Measurements from ENCODE around the gene XPA.
A peak's percentile ranks its signal among the peaks of the same experiment; 100 is the strongest.

Gene XPA

GRCh38 chr9:97647996-97648395 lies 49.1 kb downstream of the XPA start:
- no peak for DNase-seq

- no peak for DNase-seq
Observed at GRCh38 chr9:97645720-97646119, 51.4 kb downstream of the XPA start.

GRCh38 chr9:97640325-97640724 lies 56.8 kb downstream of the XPA start:
- no peak for DNase-seq

GRCh38 chr9:97638666-97639065 lies 58.5 kb downstream of the XPA start:
- no peak for DNase-seq

GRCh38 chr9:97636903-97637302 lies 60.2 kb downstream of the XPA start:
- DNase-seq, result no peak

GRCh38 chr9:97635026-97635425 lies 62.1 kb downstream of the XPA start:
- DNase-seq, result no peak

- peak; percentile 54 for DNase-seq
Observed at GRCh38 chr9:97633859-97634490, 63.2 kb downstream of the XPA start.

- peak; percentile 99 for DNase-seq
Observed at GRCh38 chr9:97632985-97633858, 63.9 kb downstream of the XPA start, which contains the start of the genes NCBP1 and TSTD2. Gene NCBP1, plus strand, starts transcription at chr9:97633821. Its CDS starts 61 bp downstream, at chr9:97633882. Gene TSTD2, minus strand, starts transcription at chr9:97633368. Its CDS starts 5,806 bp downstream, at chr9:97627562.

- peak; percentile 70 for DNase-seq
Observed at GRCh38 chr9:97632248-97632984, 64.7 kb downstream of the XPA start.

GRCh38 chr9:97630591-97630990 lies 66.5 kb downstream of the XPA start:
- no peak for DNase-seq

- no peak for DNase-seq
Observed at GRCh38 chr9:97629156-97629555, 68.0 kb downstream of the XPA start.

GRCh38 chr9:97628668-97629067 lies 68.5 kb downstream of the XPA start:
- no peak for DNase-seq

- no peak for DNase-seq
Observed at GRCh38 chr9:97627624-97628023, 69.5 kb downstream of the XPA start.

- no peak for DNase-seq
Observed at GRCh38 chr9:97625620-97626019, 71.5 kb downstream of the XPA start.
